Spleen (tissue), 11 donors: ENCODE results near the gene WRAP73. TPM values are rescaled to one million over a fixed set of nuclear protein-coding genes. Genes with fewer than 3 reads are reported as not detected.
A peak's percentile ranks its signal among the peaks of the same experiment; 100 is the strongest.

Experiments
- DNase-seq: peaks from one replicate; pipeline ENCODE4 v3.0.0-alpha.2; 2020
- H3K27ac ChIP-seq, 8 donors: fragments of 200-600 bp; sonication (generic) in 7 of 8; 1 replicate in 4 of 8; 2 replicates in 4 of 8; pipeline versions ENCODE4 v1.5.0 to v1.8.0; 2016 to 2021; ENCODE audit warnings: inconsistent platforms in 4 of 8, mild to moderate bottlenecking in 4 of 8, moderate library complexity in 1 of 8
- H3K27me3 ChIP-seq, 7 donors: fragments of 200-600 bp; sonication (generic) in 6 of 7; replicated peaks in 1 of 7; 1 replicate in 4 of 7; 2 replicates in 3 of 7; pipeline versions ENCODE4 v1.5.0 to v1.8.0; 2016 to 2021; ENCODE audit warnings: inconsistent platforms in 3 of 7, mild to moderate bottlenecking in 1 of 7
- H3K36me3 ChIP-seq, 6 donors: fragments of 200-600 bp; sonication (generic) in 5 of 6; 1 replicate in 4 of 6; 2 replicates in 2 of 6; pipeline versions ENCODE4 v1.5.0 to v1.8.0; 2016 to 2021; ENCODE audit warnings: inconsistent platforms in 2 of 6
- H3K4me1 ChIP-seq, 6 donors: fragments of 200-600 bp; sonication (generic) in 5 of 6; 1 replicate in 3 of 6; 2 replicates in 3 of 6; pipeline versions ENCODE4 v1.5.0 to v1.8.0; 2016 to 2021; ENCODE audit warnings: inconsistent platforms in 3 of 6
- H3K4me3 ChIP-seq, 8 donors: fragments of 200-600 bp; sonication (generic) in 7 of 8; 1 replicate in 4 of 8; 2 replicates in 4 of 8; pipeline versions ENCODE4 v1.5.0 to v1.8.0; 2016 to 2021; ENCODE audit warnings: inconsistent platforms in 4 of 8, mild to moderate bottlenecking in 4 of 8, moderate library complexity in 2 of 8
- H3K9me3 ChIP-seq, 8 donors: fragments of 200-600 bp; sonication (generic) in 7 of 8; 1 replicate in 4 of 8; 2 replicates in 4 of 8; pipeline versions ENCODE4 v1.5.0 to v1.8.0; 2016 to 2021; ENCODE audit warnings: inconsistent platforms in 4 of 8
- POLR2A ChIP-seq, 3 donors: fragments of 450-650 bp; IDR thresholded peaks; one replicate each; pipeline ENCODE4 v1.5.1; 2017; ENCODE audit warnings: antibody characterized with exemption in 3 of 3, mild to moderate bottlenecking in 1 of 3
- POLR2AphosphoS5 ChIP-seq, 3 donors: sonication (generic); formaldehyde crosslinking; IDR thresholded peaks; one replicate each; pipeline ENCODE4 v1.5.1; 2017; ENCODE audit warnings: antibody characterized with exemption in 3 of 3
- WGBS, 5 donors: extraction: QIAGEN DNeasy Blood & Tissue Kit in 3 of 5; methylation state at CpG; one replicate each; pipeline versions ENCODE4 v1.1.5 to v1.1.7; 2013 to 2018; 5-methylcytosine and 5-hydroxymethylcytosine counted together
- intact Hi-C: fragments of 100-400 bp; cut with DNase I; formaldehyde crosslinking; loops from one replicate; pipeline ENCODE4 v1.15.0; 2023; ENCODE audit warnings: low total_unique reads
- polyA plus RNA-seq, 3 donors: library from polyadenylated mRNA; stranded (reverse); fragments of 200-250 nt; gene quantifications; one replicate each; pipeline ENCODE4 v1.2.1, GENCODE V29; 2013
- total RNA-seq, 7 donors: library from RNA; depleted of rRNA in 3 of 7; stranded (reverse); fragments of >200 nt in 3 of 7; fragmentation: NEBNext Ultra II Directional in 4 of 7; extraction: Animal tissue kit (Norgen Biotek cat#: 25700) in 4 of 7; gene quantifications; one replicate each; pipeline versions ENCODE4 v1.1.0 to v1.2.1, GENCODE V29; 2016 to 2021
- TF ChIP-seq, protein P1 (sequence below), 11 experiments: fragments of 200-600 bp in 7 of 11; fragments of 450-650 bp in 4 of 11; sonication (generic) in 4 of 11; IDR thresholded peaks in 8 of 11; conservative IDR thresholded peaks in 3 of 11; 1 replicate in 7 of 11; 2 replicates in 4 of 11; pipeline versions ENCODE4 v1.4.0 to v1.8.0; 2016 to 2021; ENCODE audit warnings: antibody characterized with exemption in 11 of 11, inconsistent platforms in 4 of 11, mild to moderate bottlenecking in 1 of 11
- donor health status: healthy with polysubstance abuse.
- donor health status: DM: no; HTN: no; CAD: no; lungs with moderate emphysema.
- donor health status: DM: no; HTN: no; CAD: no.
- donor health status: Bipolar disorder and iron deficiency.
- donor health status: healthy.
- donor health status: DM: no; HTN: no; CAD: no.
- donor health status: DM: yes; HTN: yes; CAD: no.

WRAP73 gene
- total and polyA plus RNA-seq, 10 donors = 20.1 to 28.3 (median 25.3) TPM

GRCh38 chr1:3644273-3644672 lies 5.6 kb downstream of the WRAP73 start:
- H3K27me3 ChIP-seq = no peaks in the 10 kb centered on the region
- H3K9me3 ChIP-seq = no peaks in the 10 kb centered on the region
- peaks cover 4 to 24% (median 16%) of the 10 kb centered on the region in 6 donors for H3K4me1 ChIP-seq
- peaks cover 0 to 81% (median 46%) of the 10 kb centered on the region in 6 donors for H3K36me3 ChIP-seq
- WGBS, 5 donors = 87 to 95% (median 94%) methylated on average over 5 to 23 of the region's 25 CpGs
- no peak overlapping the region for H3K4me3 ChIP-seq
- peak; percentile 28 for DNase-seq
- intact Hi-C loops = no loop called here
- H3K27ac ChIP-seq = no peak overlapping the region
- TF ChIP-seq POLR2AphosphoS5 (IDR thresholded peaks at IDR 0.05) = no peak
- TF ChIP-seq, protein P1, sequence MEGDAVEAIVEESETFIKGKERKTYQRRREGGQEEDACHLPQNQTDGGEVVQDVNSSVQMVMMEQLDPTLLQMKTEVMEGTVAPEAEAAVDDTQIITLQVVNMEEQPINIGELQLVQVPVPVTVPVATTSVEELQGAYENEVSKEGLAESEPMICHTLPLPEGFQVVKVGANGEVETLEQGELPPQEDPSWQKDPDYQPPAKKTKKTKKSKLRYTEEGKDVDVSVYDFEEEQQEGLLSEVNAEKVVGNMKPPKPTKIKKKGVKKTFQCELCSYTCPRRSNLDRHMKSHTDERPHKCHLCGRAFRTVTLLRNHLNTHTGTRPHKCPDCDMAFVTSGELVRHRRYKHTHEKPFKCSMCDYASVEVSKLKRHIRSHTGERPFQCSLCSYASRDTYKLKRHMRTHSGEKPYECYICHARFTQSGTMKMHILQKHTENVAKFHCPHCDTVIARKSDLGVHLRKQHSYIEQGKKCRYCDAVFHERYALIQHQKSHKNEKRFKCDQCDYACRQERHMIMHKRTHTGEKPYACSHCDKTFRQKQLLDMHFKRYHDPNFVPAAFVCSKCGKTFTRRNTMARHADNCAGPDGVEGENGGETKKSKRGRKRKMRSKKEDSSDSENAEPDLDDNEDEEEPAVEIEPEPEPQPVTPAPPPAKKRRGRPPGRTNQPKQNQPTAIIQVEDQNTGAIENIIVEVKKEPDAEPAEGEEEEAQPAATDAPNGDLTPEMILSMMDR (IDR thresholded peaks at IDR 0.05 in 8 of 11, conservative IDR thresholded peaks at IDR 0.05 in 3 of 11) = no peak
- no peak for TF ChIP-seq POLR2A (IDR thresholded peaks at IDR 0.05)

DNA sequence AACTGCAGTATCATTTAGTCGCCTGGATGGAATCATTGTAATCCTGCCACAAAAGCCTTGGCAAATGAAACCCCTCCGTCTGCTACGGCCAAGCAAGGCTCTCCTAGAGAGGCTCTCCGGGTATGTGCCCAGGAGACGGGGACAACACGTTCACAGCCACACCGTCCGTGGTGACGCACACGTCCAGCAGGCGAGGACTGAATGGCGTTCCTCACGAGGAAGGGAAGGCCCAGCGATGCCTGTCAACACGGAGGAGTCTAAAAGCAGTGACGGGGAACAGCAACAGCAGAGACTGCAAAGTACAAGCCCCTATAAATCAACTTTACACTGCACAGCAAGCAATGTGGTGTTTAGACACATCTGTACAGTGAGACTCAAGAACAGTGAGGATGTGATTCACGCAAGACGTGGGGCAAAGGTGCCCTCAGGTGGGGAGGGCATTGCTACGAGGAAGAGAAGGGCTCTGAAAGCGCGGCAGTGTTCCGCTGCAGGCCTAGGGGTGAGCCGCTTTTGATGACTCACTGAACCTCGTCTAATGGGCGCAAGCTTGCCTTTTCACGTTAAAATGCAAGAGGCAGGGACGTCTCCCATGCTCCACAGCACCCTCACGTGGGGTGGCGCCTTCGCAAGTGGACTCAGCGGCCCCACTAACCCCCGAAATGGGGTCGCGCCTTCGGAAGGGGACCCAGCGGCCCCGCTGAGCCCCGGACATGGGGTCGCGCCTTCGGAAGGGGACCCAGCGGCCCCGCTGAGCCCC lies 6.8 kb downstream of the WRAP73 start:
- no peak overlapping the region for H3K4me3 ChIP-seq
- H3K36me3 ChIP-seq = peaks cover 0 to 93% (median 58%) of the 10 kb centered on the region in 6 donors
- no peak overlapping the region for H3K27ac ChIP-seq
- intact Hi-C loops = no loop called here
- TF ChIP-seq POLR2AphosphoS5 (IDR thresholded peaks at IDR 0.05) (no peak), POLR2A (IDR thresholded peaks at IDR 0.05) (no peak)
- TF ChIP-seq, protein P1 (IDR thresholded peaks at IDR 0.05 in 8 of 11, conservative IDR thresholded peaks at IDR 0.05 in 3 of 11) = no peak
- H3K4me1 ChIP-seq = peaks cover 0 to 12% (median 4%) of the 10 kb centered on the region in 6 donors
- no peaks in the 10 kb centered on the region for H3K27me3 ChIP-seq
- no peaks in the 10 kb centered on the region for H3K9me3 ChIP-seq
- WGBS, 5 donors = 91 to 96% (median 95%) methylated on average over 32 to 43 of the region's 43 CpGs
- DNase-seq = peak; percentile 54

DNA sequence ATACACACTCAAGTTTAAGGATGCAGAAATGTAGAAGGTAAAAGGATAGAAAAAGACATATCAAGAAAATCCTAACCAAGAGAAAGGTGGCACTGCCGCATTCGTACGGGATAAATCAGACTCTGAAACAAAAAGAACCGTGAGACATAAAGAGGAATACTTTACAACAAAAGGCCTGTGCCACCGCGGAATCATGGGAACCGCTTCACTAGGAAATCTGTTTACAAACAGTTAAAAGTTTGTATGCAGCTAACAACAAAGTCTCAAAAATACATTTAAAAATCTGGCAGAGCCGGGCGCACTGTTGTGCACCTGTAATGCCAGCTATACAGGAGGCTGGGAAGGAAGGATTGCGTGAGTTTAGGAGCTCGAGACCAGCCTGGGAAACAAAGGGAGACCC lies 8.1 kb downstream of the WRAP73 start:
- Histone ChIP-seq H3K36me3 (peaks cover 0 to 94% (median 64%) of the 10 kb centered on the region in 6 donors), H3K27ac (no peak overlapping the region), H3K27me3 (no peaks in the 10 kb centered on the region), H3K4me1 (no peaks in the 10 kb centered on the region), H3K4me3 (no peak overlapping the region), H3K9me3 (no peaks in the 10 kb centered on the region)
- peak; percentile 33 for DNase-seq
- 95 to 98% (median 96%) methylated on average over 11 of the region's 11 CpGs for WGBS, 5 donors
- TF ChIP-seq POLR2AphosphoS5 (IDR thresholded peaks at IDR 0.05) (no peak), POLR2A (IDR thresholded peaks at IDR 0.05) (no peak)
- TF ChIP-seq, protein P1 (IDR thresholded peaks at IDR 0.05 in 8 of 11, conservative IDR thresholded peaks at IDR 0.05 in 3 of 11) = no peak
- intact Hi-C loops = no loop called here

DNA sequence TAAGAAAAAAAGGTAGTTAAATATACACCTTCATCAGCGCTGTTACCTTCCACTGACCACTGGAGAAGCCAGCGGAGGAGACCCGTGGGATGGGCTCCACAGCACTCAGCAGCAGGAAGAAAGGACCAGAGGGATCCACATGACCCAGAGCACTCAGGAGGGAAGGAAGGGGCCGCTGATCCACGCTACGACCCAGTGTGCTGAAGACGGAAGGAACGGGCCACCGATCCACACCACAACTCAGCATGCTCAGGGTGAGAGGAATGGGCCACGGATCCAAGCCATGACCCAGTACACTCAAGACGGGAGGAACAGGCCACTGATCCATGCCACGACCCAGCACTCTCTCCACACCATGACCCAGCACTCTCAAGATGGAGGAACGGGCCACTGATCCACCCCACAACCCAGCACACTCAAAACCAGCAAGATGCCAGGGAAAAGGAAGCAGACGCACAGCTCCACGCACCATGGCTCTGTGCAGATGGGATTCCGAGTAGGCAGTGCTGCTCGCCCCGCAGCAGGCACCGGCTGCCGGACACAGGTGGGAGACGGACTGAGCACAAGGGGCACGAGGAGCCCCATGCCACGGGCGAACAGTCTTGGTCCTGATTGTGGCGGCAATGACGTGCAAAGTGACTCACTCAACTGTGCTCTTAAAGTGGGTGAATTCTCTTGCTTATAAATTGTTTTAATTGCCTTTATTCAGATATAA lies 8.7 kb downstream of the WRAP73 start:
- 93 to 98% (median 95%) methylated on average over 25 to 26 of the region's 26 CpGs for WGBS, 5 donors
- no peaks in the 10 kb centered on the region for H3K4me1 ChIP-seq
- no peak overlapping the region for H3K27ac ChIP-seq
- no peak for TF ChIP-seq POLR2A (IDR thresholded peaks at IDR 0.05)
- TF ChIP-seq POLR2AphosphoS5 (IDR thresholded peaks at IDR 0.05) = no peak
- TF ChIP-seq, protein P1 (IDR thresholded peaks at IDR 0.05 in 8 of 11, conservative IDR thresholded peaks at IDR 0.05 in 3 of 11) = no peak
- intact Hi-C loops = no loop called here
- H3K36me3 ChIP-seq = peaks cover 0 to 94% (median 64%) of the 10 kb centered on the region in 6 donors
- no peaks in the 10 kb centered on the region for H3K9me3 ChIP-seq
- H3K27me3 ChIP-seq = no peaks in the 10 kb centered on the region
- H3K4me3 ChIP-seq = no peak overlapping the region
- peak; percentile 48 for DNase-seq
